ENCODE data around the gene ARHGAP10. TPM values are rescaled to one million over a fixed set of nuclear protein-coding genes. Genes with fewer than 3 reads are reported as not detected.
"Not testable (repeated sequence)": the region's sequence is repeated elsewhere in the genome, so short reads cannot be mapped to it uniquely, and the experiment has no call there.

The ARHGAP10 gene
- polyA plus RNA-seq, 3 donors from 2014 or later: 5.3 to 13.2 (median 7.0) TPM

GRCh38 chr4:147794787-147795413 is 63.0 kb downstream of the ARHGAP10 start:
- no peak for DNase-seq
- H3K4me1 Mint-ChIP-seq: peaks cover 54 to 59% of the 10 kb centered on the region in 2 donors
- H3K36me3 Mint-ChIP-seq: peaks cover 0 to 5% (median 0%) of the 10 kb centered on the region in 3 donors
- H3K4me3 Mint-ChIP-seq: peak overlapping the region; percentile 31 to 93 (median 67)
- H3K9me3 Mint-ChIP-seq: no peaks in the 10 kb centered on the region
- peak overlapping the region in 3 of 6 donors; percentile 3 to 36 (median 27) for H3K27ac Mint-ChIP-seq
- H3K27me3 Mint-ChIP-seq (ENCODE audit: low read depth in 3 of 3): peaks cover 2 to 13% (median 2%) of the 10 kb centered on the region in 3 donors

GRCh38 chr4:147799057-147799456 is 67.2 kb downstream of the ARHGAP10 start:
- H3K27ac Mint-ChIP-seq: peak overlapping the region in 4 of 6 donors; percentile 8 to 88 (median 25)
- H3K9me3 Mint-ChIP-seq, DNase-seq, H3K36me3 Mint-ChIP-seq: not testable (repeated sequence)
- H3K27me3 Mint-ChIP-seq (ENCODE audit: low read depth in 3 of 3): peaks cover 4 to 18% (median 4%) of the 10 kb centered on the region in 3 donors
- peak overlapping the region in 2 of 5 donors; percentile 84 to 86 for H3K4me3 Mint-ChIP-seq
- peaks cover 55 to 60% of the 10 kb centered on the region in 2 donors for H3K4me1 Mint-ChIP-seq

- H3K9me3 Mint-ChIP-seq: no peaks in the 10 kb centered on the region
- peak; percentile 77 to 78 (median 77) for DNase-seq
- peak overlapping the region; percentile 65 to 86 (median 79) for H3K4me3 Mint-ChIP-seq
- peaks cover 45 to 53% of the 10 kb centered on the region in 2 donors for H3K4me1 Mint-ChIP-seq
- H3K36me3 Mint-ChIP-seq: peaks cover 0 to 8% (median 0%) of the 10 kb centered on the region in 3 donors
- H3K27me3 Mint-ChIP-seq (ENCODE audit: low read depth in 3 of 3): peaks cover 4 to 17% (median 4%) of the 10 kb centered on the region in 3 donors
- H3K27ac Mint-ChIP-seq: peak overlapping the region; percentile 45 to 89 (median 86)
Measured at GRCh38 chr4:147799986-147800555, 68.2 kb downstream of the ARHGAP10 start.

GRCh38 chr4:147801820-147802219 is 69.9 kb downstream of the ARHGAP10 start:
- H3K27ac Mint-ChIP-seq: peak overlapping the region in 2 of 6 donors; percentile 24 to 31
- peaks cover 4 to 19% (median 4%) of the 10 kb centered on the region in 3 donors for H3K27me3 Mint-ChIP-seq (ENCODE audit: low read depth in 3 of 3)
- H3K4me3 Mint-ChIP-seq: no peak overlapping the region
- DNase-seq: no peak
- H3K36me3 Mint-ChIP-seq: peaks cover 0 to 8% (median 0%) of the 10 kb centered on the region in 3 donors
- no peaks in the 10 kb centered on the region for H3K9me3 Mint-ChIP-seq
- peaks cover 36 to 50% of the 10 kb centered on the region in 2 donors for H3K4me1 Mint-ChIP-seq

GRCh38 chr4:147802346-147802745 is 70.5 kb downstream of the ARHGAP10 start:
- H3K9me3 Mint-ChIP-seq: no peaks in the 10 kb centered on the region
- peaks cover 33 to 50% of the 10 kb centered on the region in 2 donors for H3K4me1 Mint-ChIP-seq
- no peak for DNase-seq
- H3K27ac Mint-ChIP-seq: peak overlapping the region in 1 of 6 donors; percentile 31
- H3K4me3 Mint-ChIP-seq: no peak overlapping the region
- peaks cover 0 to 3% (median 0%) of the 10 kb centered on the region in 3 donors for H3K36me3 Mint-ChIP-seq
- H3K27me3 Mint-ChIP-seq (ENCODE audit: low read depth in 3 of 3): peaks cover 2 to 19% (median 4%) of the 10 kb centered on the region in 3 donors

- H3K9me3 Mint-ChIP-seq: no peaks in the 10 kb centered on the region
- H3K27ac Mint-ChIP-seq: no peak overlapping the region
- no peak overlapping the region for H3K4me3 Mint-ChIP-seq
- H3K36me3 Mint-ChIP-seq: peaks cover 0 to 18% (median 0%) of the 10 kb centered on the region in 3 donors
- H3K27me3 Mint-ChIP-seq (ENCODE audit: low read depth in 3 of 3): peaks cover 0 to 6% (median 2%) of the 10 kb centered on the region in 3 donors
- DNase-seq: no peak
- peaks cover 9 to 45% of the 10 kb centered on the region in 2 donors for H3K4me1 Mint-ChIP-seq
Measured at GRCh38 chr4:147805946-147806345, 74.1 kb downstream of the ARHGAP10 start.

- Mint-ChIP-seq H3K4me3 (no peak overlapping the region), H3K9me3 (no peaks in the 10 kb centered on the region), H3K27me3 (ENCODE audit: low read depth in 3 of 3) (peaks cover 0 to 5% (median 4%) of the 10 kb centered on the region in 3 donors), H3K36me3 (peaks cover 0 to 17% (median 0%) of the 10 kb centered on the region in 3 donors), H3K27ac (no peak overlapping the region), H3K4me1 (peaks cover under 1 to 29% of the 10 kb centered on the region in 2 donors)
- no peak for DNase-seq
Measured at GRCh38 chr4:147808447-147808846, 76.6 kb downstream of the ARHGAP10 start.

GRCh38 chr4:147809211-147809610 is 77.3 kb downstream of the ARHGAP10 start:
- Mint-ChIP-seq H3K27me3 (ENCODE audit: low read depth in 3 of 3) (peaks cover 0 to 4% (median 2%) of the 10 kb centered on the region in 3 donors), H3K27ac (peak overlapping the region in 2 of 6 donors; percentile 0 to 4), H3K36me3 (peaks cover 0 to 19% (median 0%) of the 10 kb centered on the region in 3 donors), H3K4me1 (peaks cover 0 to 26% of the 10 kb centered on the region in 2 donors), H3K4me3 (no peak overlapping the region), H3K9me3 (no peaks in the 10 kb centered on the region)
- no peak for DNase-seq

GRCh38 chr4:147811878-147812277 is 80.0 kb downstream of the ARHGAP10 start:
- Mint-ChIP-seq H3K27ac (no peak overlapping the region), H3K36me3 (peaks cover 0 to 19% (median 0%) of the 10 kb centered on the region in 3 donors), H3K27me3 (ENCODE audit: low read depth in 3 of 3) (peaks cover 0 to 4% (median 0%) of the 10 kb centered on the region in 3 donors), H3K4me1 (peaks cover 17 to 38% of the 10 kb centered on the region in 2 donors), H3K4me3 (no peak overlapping the region), H3K9me3 (no peaks in the 10 kb centered on the region)
- no peak for DNase-seq

GRCh38 chr4:147813109-147813773 is 81.4 kb downstream of the ARHGAP10 start:
- H3K4me1 Mint-ChIP-seq: peaks cover 17 to 31% of the 10 kb centered on the region in 2 donors
- H3K27ac Mint-ChIP-seq: no peak overlapping the region
- H3K27me3 Mint-ChIP-seq (ENCODE audit: low read depth in 3 of 3): peaks cover 0 to 4% (median 1%) of the 10 kb centered on the region in 3 donors
- peaks cover 0 to 12% (median 0%) of the 10 kb centered on the region in 3 donors for H3K36me3 Mint-ChIP-seq
- DNase-seq: no peak
- H3K9me3 Mint-ChIP-seq: no peaks in the 10 kb centered on the region
- peak overlapping the region in 1 of 5 donors; percentile 6 for H3K4me3 Mint-ChIP-seq

- Mint-ChIP-seq H3K4me1 (peaks cover 17 to 23% of the 10 kb centered on the region in 2 donors), H3K36me3 (peaks cover 0 to 8% (median 0%) of the 10 kb centered on the region in 3 donors), H3K9me3 (no peaks in the 10 kb centered on the region)
Measured at GRCh38 chr4:147813973-147814372, 82.1 kb downstream of the ARHGAP10 start.

GRCh38 chr4:147814376-147814775 is 82.5 kb downstream of the ARHGAP10 start:
- peaks cover 17 to 20% of the 10 kb centered on the region in 2 donors for H3K4me1 Mint-ChIP-seq
- H3K27me3 Mint-ChIP-seq (ENCODE audit: low read depth in 3 of 3): peaks cover 0 to 4% (median 1%) of the 10 kb centered on the region in 3 donors
- no peak overlapping the region for H3K4me3 Mint-ChIP-seq
- DNase-seq: no peak
- H3K9me3 Mint-ChIP-seq: no peaks in the 10 kb centered on the region
- no peak overlapping the region for H3K27ac Mint-ChIP-seq
- peaks cover 0 to 5% (median 0%) of the 10 kb centered on the region in 3 donors for H3K36me3 Mint-ChIP-seq

More at GRCh38 chr4:147813973-147814372, 82.1 kb downstream of the ARHGAP10 start:
- Mint-ChIP-seq H3K27ac (no peak overlapping the region), H3K27me3 (ENCODE audit: low read depth in 3 of 3) (peaks cover 0 to 4% (median 1%) of the 10 kb centered on the region in 3 donors), H3K4me3 (no peak overlapping the region)
- DNase-seq: no peak

- peak overlapping the region in 3 of 6 donors; percentile 48 to 78 (median 51) for H3K27ac Mint-ChIP-seq
- peaks cover 17 to 24% of the 10 kb centered on the region in 2 donors for H3K4me1 Mint-ChIP-seq
- H3K4me3 Mint-ChIP-seq: peak overlapping the region; percentile 7 to 66 (median 62)
- no peak for DNase-seq
- H3K36me3 Mint-ChIP-seq: peaks cover 0 to 9% (median 0%) of the 10 kb centered on the region in 3 donors
- H3K9me3 Mint-ChIP-seq: no peaks in the 10 kb centered on the region
- H3K27me3 Mint-ChIP-seq (ENCODE audit: low read depth in 3 of 3): peaks cover 0 to 4% (median 1%) of the 10 kb centered on the region in 3 donors
Measured at GRCh38 chr4:147815741-147816140, 83.9 kb downstream of the ARHGAP10 start.
